ENCODE data around the gene CYGB.

DNA sequence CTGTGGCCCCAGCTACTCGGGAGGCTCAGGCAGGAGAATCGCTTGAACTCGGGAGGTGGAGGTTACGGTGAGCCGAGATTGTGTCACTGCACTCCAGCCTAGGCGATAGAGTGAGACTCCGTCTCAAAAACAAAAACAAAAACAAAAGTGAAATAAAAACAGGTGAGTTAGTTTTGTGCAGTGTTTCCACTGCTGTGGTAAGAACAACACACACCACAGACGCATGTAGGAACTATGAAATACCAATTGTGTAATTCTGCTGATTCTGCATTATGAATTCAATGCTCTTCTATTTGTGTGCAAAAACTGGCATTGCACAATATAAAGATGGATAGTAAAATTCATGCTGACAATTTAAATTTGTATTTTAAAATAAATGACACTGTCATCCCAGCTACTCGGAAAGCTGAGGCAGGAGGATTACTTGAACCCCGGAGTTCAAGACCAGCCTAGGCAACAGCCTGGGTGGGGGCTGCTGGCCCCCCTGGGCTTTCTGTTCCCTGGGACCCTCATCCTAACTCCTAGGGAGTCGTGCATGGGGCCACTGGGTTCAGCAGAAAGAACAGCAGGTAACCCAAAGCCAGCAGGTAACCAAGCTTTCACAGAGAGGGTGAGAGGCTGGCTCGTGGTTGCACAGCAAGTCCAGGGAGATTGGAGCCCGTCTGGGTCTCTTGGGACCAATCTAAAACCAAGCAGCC lies 25.7 kb downstream of the CYGB start:
- TF ChIP-seq RAD21 (IDR thresholded peaks at IDR 0.05; ENCODE audit: low read length) (no peak), POLR2AphosphoS5 (IDR thresholded peaks at IDR 0.05; ENCODE audit: low read depth, low read length) (no peak), TAF1 (IDR thresholded peaks at IDR 0.05; ENCODE audit: borderline replicate concordance, low read depth, low read length) (no peak)
- TF ChIP-seq, protein P1, sequence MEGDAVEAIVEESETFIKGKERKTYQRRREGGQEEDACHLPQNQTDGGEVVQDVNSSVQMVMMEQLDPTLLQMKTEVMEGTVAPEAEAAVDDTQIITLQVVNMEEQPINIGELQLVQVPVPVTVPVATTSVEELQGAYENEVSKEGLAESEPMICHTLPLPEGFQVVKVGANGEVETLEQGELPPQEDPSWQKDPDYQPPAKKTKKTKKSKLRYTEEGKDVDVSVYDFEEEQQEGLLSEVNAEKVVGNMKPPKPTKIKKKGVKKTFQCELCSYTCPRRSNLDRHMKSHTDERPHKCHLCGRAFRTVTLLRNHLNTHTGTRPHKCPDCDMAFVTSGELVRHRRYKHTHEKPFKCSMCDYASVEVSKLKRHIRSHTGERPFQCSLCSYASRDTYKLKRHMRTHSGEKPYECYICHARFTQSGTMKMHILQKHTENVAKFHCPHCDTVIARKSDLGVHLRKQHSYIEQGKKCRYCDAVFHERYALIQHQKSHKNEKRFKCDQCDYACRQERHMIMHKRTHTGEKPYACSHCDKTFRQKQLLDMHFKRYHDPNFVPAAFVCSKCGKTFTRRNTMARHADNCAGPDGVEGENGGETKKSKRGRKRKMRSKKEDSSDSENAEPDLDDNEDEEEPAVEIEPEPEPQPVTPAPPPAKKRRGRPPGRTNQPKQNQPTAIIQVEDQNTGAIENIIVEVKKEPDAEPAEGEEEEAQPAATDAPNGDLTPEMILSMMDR (IDR thresholded peaks at IDR 0.05), result no peak

Data from SK-N-SH (cell line).